OCI-LY7 (cell line): Measurements from ENCODE around the gene PPFIBP1.
"Not testable (repeated sequence)": the region's sequence is repeated elsewhere in the genome, so short reads cannot be mapped to it uniquely, and the experiment has no call there.

ENCODE experiments used
- EZH2phosphoT487 ChIP-seq: fragments of 200-600 bp; sonication (generic); IDR thresholded peaks from 2 replicates; pipeline ENCODE4 v1.6.1; 2018; ENCODE audit warnings: low read depth, borderline replicate concordance, mild to moderate bottlenecking, mixed run types, antibody characterized with exemption, low read length, moderate library complexity, mixed read lengths
- TF ChIP-seq, protein P1 (sequence below): fragments of 200-600 bp; sonication (generic); conservative IDR thresholded peaks from 2 replicates; pipeline ENCODE4 v1.5.1; 2014; ENCODE audit warnings: mild to moderate bottlenecking, antibody characterized with exemption, low read length, moderate library complexity, mixed read lengths

DNA sequence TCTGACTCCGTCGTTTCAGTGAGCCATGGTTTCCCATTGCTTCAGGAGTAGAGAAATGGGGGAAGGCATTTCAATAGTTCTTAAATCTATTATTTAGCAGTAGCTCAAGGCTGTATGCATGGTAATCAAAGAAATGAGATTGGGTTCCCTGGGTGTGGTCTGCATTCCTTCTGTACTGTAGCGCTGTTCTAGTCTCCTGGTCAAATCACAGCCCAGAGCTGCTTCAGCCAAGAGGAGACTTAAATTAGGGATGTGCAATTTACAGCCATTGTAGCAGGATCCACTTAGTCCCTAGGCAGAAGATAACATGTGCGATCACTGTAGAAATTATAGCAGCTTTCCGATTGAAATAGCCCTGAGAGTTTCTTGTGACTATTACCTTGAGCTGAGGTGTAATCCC is 58.4 kb downstream of the PPFIBP1 start:
- TF ChIP-seq EZH2phosphoT487 = not testable (repeated sequence)
- TF ChIP-seq, protein P1, sequence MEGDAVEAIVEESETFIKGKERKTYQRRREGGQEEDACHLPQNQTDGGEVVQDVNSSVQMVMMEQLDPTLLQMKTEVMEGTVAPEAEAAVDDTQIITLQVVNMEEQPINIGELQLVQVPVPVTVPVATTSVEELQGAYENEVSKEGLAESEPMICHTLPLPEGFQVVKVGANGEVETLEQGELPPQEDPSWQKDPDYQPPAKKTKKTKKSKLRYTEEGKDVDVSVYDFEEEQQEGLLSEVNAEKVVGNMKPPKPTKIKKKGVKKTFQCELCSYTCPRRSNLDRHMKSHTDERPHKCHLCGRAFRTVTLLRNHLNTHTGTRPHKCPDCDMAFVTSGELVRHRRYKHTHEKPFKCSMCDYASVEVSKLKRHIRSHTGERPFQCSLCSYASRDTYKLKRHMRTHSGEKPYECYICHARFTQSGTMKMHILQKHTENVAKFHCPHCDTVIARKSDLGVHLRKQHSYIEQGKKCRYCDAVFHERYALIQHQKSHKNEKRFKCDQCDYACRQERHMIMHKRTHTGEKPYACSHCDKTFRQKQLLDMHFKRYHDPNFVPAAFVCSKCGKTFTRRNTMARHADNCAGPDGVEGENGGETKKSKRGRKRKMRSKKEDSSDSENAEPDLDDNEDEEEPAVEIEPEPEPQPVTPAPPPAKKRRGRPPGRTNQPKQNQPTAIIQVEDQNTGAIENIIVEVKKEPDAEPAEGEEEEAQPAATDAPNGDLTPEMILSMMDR = not testable (repeated sequence)
